ENCODE data around the gene IGSF21.

DNA sequence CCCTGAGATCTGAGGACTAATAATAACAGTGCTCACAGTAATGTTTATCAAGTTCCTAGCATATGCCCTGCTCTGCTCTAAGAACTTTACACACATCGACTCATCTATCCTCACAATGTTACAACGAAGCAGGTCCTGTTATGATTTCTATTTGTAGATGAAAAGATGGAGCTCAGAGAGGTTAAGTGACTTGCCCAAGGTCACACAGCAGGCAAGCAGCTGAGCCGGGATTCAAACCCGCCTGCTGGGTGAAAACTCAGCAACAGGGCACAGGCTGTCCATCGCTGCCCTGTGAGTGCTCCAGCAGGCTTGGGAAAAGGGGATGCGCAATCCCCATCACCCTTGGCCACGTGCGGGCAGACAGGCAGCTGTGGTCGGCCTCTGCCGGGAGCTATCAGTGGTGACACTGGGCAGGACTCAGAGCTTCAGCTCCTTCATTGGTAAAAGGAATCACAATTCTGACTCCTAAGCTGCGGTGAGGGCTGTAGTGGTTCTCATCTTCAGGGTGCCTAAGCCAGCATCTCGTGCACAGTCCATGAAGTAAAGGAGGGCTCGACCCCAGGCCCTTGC lies 199.8 kb downstream of the IGSF21 start:
- no peak for TF ChIP-seq POLR2A (IDR thresholded peaks at IDR 0.05; ENCODE audit: low read length)
- TF ChIP-seq ESRRA (IDR thresholded peaks at IDR 0.05; ENCODE audit: borderline replicate concordance, low read length) = no peak
- TF ChIP-seq, protein P1, sequence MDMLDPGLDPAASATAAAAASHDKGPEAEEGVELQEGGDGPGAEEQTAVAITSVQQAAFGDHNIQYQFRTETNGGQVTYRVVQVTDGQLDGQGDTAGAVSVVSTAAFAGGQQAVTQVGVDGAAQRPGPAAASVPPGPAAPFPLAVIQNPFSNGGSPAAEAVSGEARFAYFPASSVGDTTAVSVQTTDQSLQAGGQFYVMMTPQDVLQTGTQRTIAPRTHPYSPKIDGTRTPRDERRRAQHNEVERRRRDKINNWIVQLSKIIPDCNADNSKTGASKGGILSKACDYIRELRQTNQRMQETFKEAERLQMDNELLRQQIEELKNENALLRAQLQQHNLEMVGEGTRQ (IDR thresholded peaks at IDR 0.05) = no peak
- TF ChIP-seq, protein P2, sequence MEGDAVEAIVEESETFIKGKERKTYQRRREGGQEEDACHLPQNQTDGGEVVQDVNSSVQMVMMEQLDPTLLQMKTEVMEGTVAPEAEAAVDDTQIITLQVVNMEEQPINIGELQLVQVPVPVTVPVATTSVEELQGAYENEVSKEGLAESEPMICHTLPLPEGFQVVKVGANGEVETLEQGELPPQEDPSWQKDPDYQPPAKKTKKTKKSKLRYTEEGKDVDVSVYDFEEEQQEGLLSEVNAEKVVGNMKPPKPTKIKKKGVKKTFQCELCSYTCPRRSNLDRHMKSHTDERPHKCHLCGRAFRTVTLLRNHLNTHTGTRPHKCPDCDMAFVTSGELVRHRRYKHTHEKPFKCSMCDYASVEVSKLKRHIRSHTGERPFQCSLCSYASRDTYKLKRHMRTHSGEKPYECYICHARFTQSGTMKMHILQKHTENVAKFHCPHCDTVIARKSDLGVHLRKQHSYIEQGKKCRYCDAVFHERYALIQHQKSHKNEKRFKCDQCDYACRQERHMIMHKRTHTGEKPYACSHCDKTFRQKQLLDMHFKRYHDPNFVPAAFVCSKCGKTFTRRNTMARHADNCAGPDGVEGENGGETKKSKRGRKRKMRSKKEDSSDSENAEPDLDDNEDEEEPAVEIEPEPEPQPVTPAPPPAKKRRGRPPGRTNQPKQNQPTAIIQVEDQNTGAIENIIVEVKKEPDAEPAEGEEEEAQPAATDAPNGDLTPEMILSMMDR (IDR thresholded peaks at IDR 0.05) = no peak
- no peak for TF ChIP-seq CHD4 (IDR thresholded peaks at IDR 0.05; ENCODE audit: borderline replicate concordance)
- no peak for TF ChIP-seq SREBF2 (IDR thresholded peaks at IDR 0.05)
- TF ChIP-seq RFX5 (IDR thresholded peaks at IDR 0.05) = no peak
- TF ChIP-seq CHD2 (IDR thresholded peaks at IDR 0.05; ENCODE audit: low read length, partially characterized antibody) = no peak
